T-helper 1 cell treated with Interleukin-12 subunit alpha and Interleukin-12 subunit beta and Interleukin-4 antibody, amounts not matched to agents 30 ng/mL and 1 ng/mL, for 36 hours (primary cell): ENCODE results near the gene FBRSL1. TPM values are rescaled to one million over a fixed set of nuclear protein-coding genes. Genes with fewer than 3 reads are reported as not detected.
"Not testable (repeated sequence)": the region's sequence is repeated elsewhere in the genome, so short reads cannot be mapped to it uniquely, and the experiment has no call there.

Experiments used
- intact Hi-C: fragments of 100-400 bp; cut with micrococcal nuclease; formaldehyde crosslinking; loops from one replicate; pipeline ENCODE4 v1.15.1; 2024
- total RNA-seq: library from RNA; stranded (reverse); gene quantifications from 2 replicates; pipeline ENCODE4 v1.2.3, GENCODE V29; 2022

The FBRSL1 gene
- total RNA-seq, result 47.8 and 56.2 TPM in 2 replicates

DNA sequence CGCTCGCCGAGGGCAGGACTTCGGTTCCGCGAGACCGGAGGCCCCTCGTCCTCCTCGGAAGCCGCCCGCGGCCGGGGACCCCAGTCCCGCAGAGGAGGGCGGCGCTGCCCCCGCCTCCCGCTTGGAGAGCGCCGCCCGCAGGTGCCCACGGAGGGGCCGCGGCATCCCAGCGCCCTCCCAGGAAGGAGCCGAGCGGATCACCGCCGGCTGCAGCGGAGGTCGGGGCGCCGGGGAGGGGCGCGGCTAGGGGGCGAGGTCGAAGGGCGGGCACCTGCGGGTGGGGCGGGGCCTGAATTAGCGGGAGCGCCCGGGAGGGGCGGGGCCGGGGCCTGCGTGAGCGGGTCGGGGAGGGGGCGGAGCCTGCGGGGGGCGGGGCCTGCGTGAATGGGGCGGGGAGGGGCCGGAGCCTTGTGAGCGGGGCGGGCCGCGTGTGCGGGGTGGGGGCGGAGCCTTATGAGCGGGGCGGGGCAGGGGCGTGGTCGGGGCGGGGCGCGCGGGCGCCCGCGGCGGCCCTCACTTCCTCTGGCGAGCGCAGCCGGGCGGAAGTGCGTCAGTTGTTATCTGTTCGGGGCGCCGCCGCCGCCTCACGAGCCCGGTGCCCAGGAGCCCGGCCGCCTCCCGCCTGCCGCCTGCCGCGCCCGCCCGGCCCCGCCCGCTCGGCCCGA, at the start of gene FBRSL1:
FBRSL1 (plus strand) TSS at position 550 of the 665 bp plus-strand sequence.
- intact Hi-C loops, result loop anchor here (1.0 to 5.0 kb wide), 10 partner anchors 44 to 641 kb away; partner anchors contain the start of genes DDX51, EP400, GOLGA3 and NOC4L

DNA sequence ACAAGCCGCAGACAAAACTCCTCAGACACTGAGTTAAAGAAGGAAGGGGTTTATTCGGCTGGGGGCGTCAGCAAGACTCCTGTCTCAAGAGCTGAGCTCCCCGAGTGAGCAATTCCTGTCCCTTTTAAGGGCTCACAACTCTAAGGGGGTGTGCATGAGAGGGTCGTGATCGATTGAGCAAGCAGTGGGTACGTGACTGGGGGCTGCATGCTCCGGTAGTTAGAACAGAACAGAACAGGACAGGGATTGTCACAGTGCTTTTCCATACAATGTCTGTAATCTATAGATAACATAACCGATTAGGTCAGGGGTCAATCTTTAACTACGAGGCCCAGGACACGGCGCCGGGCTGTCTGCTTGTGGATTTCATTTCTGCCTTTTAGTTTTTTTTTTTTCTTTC, 49.5 kb upstream of the FBRSL1 start:
- intact Hi-C loops, result not testable (repeated sequence)

DNA sequence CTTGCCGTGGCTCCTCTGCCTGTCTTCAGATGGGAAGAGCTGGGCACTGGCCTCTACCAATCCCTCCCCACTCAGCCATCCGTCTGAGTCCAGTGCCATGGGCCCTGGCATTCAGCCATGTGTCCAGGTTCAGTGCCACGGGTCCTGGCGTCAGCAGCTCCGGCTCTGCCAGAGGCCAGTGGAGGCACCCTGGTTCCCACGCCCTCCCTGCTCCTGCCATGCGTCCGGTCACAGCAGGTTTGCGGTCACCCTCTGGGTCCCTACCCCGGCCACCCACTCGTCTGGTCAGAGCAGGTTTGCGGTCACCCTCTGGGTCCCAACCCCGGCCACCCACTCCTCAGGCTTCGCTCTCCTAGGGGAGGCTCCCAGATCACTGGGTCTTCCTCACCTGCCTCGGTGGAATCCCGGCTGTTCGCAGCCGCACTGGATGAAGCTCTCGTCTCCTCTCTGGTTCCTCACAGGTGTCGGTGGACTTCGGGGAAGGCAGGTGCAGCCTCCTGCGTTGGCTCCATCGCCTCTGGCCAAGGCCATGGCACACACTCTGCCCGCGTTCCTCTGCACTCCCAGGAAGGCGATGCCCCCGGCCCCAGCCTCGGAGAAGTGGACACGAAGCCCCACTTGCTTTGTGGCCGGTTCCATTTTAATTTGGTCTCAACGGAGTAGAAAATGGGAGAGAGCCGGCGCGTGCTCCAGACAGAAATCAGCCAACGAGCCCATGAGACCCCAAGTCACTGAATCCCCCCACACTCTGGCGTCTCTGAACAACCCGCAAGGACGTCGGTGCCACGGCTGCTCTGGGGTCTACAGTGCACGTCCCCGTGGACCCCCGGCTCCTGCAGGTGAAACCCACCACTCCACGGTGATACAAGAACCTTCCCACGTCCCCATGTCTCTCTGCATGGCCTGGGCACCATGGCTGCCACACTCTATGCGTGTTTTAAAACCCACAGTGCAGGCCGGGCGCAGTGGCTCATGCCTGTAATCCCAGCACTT, 47.8 kb upstream of the FBRSL1 start:
- intact Hi-C loops, result no loop called here

DNA sequence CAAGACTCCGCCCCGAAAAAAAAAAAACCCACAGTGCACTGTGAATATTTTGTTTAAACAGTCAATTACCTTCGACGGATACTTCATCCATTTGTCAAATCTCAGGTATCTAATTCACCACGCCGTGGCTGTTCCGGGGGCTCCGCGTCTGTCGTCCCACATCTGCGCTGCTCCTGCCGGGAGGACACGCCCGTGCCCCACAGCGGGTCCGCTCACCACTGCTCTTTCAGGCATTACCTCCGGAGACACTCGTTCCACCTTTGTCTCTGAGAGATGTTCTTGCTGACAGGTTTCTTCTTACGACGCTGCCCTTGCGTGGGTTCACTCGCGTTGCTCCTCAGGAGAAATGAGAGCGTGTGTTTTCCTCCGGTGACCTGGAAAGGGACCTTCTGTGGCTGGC, 46.9 kb upstream of the FBRSL1 start:
- intact Hi-C loops, result no loop called here

DNA sequence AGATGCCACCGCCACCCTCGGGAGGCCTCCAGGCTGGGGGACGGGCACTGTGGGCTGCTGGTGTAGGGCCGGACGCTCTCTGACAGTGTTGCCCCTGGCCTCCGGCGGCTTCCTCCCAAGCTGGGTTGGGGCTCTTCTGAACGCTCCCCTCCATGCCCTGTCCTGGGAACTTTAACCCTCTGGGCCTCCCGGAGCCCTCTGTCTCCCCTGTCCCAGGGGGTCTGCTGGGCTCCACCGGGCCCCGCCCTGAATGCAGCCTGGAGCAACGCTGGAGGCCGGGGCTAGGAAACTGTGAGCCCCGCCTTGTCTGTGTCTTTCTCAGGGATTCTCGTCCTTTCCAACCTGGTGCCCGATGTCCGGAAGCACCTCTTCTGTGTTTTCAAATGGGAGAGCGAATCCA, 45.7 kb upstream of the FBRSL1 start:
- intact Hi-C loops, result no loop called here

DNA sequence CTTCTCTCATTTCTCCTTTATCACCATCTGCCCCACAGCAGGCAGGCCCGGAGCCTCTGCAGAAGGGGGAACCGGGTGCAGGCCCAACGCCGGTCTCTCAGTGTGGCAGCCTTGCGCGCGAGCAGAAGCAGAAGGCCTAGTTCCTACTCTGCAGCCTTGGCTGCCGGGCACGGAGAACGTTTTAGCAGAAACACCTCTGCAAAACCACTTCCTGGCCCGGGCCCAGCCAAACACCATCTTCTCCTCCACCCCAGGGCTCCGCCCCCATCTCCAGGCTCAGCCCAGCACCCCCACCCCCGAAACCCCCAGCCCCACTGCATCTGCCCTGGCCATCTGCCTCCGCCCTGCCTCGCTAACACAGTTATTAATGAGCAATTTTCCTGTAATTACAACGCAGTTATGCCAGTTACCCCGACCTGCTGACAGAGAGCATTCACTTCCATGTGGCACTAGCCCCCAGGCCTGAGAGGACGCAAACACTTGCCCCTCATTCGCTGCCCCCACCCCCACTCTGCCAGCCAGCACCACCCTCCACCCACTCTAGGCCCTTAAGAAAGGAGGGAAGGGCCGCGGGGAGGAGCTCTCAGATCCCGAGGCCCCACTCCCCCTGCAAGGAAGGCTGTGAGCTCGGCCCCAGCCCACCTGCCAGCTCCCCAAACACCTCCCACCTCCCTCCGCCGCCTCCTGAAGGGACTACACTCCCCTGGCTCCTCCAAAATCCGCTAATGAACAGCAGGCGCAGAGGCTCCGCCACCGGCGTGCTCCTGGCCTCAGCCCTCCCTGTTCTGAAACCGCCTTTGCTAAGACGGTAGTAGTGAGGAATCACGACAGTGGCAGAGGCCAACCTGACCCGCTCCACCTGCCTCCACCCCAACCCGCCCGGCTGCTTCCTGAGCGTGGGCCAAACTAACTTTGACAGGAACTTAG, 44.7 kb upstream of the FBRSL1 start:
- intact Hi-C loops, result loop anchor here (1.0 kb wide), 4 partner anchors 8 to 361 kb away; no protein-coding TSS in a partner anchor

DNA sequence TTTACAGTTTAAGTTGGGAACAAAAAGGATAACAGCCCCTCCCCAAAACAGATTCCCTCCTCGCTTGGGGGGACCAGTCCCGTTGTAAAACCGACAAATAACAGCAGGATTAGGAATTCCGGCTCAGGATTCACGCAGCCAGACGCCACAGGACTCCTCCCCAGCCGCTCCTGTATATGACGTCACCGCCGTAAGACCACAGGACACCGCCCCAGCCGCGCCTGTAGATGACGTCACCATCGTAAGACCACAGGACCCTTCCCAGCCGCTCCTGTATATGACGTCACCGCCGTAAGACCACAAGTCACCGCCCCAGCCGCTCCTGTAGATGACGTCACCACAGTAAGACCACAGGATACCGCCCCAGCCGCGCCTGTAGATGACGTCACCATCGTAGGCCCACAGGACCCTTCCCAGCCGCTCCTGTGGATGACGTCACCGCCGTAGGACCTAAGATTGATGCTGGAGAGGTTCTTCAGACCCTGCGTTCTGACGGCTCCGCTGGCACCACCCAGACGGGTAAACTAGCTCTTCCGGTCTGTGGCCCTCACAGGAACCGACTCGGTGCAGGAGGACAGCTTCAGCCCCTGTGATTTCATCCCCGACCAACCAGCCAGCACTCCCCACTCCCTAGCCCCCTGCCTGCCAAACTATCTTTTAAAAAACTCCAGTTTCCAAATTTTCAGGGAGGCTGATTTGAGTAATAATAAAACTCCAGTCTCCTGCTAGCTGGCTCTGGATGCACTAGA, 43.9 kb upstream of the FBRSL1 start:
- intact Hi-C loops, result loop anchor here (1.0 to 2.0 kb wide), 6 partner anchors 9 to 497 kb away; partner anchors contain the start of gene EP400

DNA sequence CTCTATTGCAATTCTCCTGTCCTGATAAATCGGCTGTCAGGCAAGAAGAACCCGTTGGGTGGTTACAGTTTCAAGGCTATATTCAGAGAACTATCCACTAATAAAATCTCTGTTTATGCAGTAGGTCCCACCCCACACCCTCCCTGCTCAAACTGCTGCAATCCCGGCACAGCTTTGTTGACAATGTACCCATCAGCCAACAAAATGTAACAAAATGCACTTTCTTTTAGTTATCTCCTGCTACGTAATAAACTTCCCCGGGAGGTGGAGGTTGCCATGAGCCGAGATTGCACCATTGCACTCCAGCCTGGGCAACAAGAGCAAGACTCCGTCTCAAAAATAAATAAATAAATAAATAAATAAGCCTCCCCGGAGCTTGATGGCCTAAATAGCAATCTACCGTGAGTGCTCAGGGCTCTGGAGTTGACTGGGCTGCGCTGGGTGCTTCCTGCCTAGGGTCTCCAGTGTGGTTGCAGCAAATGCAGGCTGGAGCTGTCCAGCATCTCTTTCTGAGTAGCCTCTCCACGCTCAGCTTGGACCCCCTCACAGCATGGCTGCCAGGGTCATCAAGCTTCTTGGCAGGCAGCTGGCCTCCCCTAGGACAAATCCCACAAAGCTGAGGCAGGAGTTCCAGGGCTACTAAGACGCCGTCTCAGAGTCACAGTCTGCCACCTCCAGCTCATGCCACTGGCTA, 43.2 kb upstream of the FBRSL1 start:
- intact Hi-C loops, result loop anchor here (2.0 kb wide), 2 partner anchors 22 to 498 kb away; partner anchors contain the start of gene EP400

DNA sequence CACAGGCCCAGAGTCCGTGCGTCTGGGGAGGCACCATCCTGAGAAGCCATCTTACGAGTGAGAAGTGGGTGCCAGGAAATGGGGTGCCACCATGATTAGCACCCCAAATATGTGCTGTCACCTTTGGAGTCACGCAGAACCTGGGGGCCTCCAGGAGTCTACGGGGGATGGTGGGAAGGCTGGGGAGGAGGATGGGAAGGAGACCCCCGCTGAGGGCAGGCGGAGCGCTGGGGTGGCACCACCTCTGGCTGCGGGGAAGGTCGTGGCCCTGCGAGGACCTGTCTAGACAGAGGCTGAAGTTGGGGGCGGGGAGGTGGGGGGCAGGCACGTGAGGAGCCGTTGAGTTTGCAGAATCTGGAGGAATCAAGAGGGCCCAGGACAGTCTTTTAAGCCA, 42.6 kb upstream of the FBRSL1 start:
- intact Hi-C loops, result loop anchor here (2.0 kb wide), 2 partner anchors 21 to 499 kb away; partner anchors contain the start of gene EP400

DNA sequence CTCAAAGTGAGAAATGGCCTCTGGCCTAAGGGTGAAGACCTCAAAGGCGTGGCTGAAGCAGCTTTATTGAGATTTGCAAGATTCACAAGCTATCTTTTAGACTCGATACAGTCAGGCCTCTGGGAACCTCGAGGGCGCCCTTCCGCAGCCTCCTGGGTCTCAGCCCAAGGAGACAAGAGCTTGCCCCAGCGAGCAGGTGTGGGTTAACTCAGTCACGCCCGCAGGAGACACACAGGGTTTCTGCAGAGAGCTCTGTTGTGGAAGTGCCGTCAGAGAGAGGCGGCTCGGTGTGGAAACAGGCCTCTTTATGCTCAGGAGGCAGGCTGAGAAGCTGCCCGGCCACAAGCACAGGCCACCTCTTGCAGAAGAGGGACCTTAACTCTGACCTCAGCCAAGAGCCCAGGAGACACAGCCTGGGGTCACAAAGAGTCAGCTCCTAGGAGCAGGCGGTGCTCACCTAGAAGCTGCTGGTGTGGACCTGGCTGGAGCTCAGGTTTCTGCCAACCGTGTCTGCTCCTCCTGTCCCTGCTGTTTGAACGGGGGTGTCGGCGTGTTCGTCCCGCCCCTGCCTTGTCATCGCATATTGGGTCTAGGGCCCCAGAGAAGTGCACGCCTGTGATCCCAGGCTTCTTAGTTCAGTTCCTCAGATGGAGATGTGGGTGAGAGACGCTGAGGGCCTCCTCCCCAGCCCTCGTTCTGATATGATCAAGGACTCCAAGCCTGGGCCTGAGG, 42.1 kb upstream of the FBRSL1 start:
- intact Hi-C loops, result loop anchor here (2.0 kb wide), 2 partner anchors 21 to 499 kb away; partner anchors contain the start of gene EP400

DNA sequence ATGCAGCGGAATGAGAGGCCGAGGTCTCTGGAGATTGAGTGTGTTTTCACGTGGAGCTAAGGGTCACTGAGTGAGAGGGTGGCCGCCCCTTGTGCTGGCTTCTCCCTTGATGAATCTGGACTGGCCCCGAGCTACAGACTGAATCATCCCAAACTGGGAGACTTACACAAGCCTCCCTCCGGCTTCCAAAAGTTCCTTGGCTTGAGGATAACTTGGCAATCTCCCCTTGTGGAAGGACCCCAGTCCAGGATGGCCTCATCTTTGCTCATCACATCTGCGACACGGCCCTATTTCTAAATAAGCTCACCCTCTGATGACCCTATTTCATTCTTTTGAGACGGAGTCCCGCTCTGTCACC, 41.5 kb upstream of the FBRSL1 start:
- intact Hi-C loops, result no loop called here

DNA sequence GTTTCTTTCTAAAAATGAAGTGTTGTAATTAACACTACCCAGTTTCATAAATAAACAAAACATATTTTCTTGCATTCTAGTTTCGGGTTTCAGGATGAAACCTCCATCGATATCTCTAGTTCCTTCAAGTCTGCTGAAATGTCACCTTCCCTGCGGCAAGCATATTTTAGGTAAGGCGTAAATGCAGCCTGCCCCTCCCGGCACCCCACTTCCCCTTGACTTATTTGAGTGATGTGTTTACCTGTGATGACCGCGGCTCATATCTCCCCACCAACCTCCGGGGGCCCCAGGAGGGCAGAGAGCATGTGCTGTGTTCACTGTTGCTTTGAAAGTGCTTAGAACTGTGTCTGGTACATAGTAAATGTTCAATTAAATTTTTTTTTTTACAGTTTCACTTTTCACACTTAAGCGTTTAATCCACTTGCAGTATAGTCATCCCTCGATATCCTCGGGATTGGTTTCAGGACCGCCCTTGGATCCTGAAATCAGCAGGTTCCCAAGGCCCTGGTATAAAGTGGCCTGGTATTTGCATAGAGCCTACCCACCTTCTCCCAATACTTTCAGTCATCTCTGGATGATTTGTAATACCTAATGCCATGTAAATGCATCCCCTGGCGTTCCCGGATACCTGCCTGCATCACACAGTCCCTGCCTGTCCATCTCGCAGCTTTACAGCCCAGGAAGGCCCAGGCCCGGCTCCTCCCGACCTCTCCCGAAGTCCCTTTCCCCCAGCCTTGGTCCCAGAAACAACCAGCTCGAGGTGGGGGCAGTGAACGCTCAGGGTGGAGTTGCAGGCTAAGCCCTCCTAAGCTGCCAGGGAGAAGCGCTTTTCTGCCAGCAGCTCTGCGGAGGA, 40.2 kb upstream of the FBRSL1 start:
- intact Hi-C loops, result no loop called here

DNA sequence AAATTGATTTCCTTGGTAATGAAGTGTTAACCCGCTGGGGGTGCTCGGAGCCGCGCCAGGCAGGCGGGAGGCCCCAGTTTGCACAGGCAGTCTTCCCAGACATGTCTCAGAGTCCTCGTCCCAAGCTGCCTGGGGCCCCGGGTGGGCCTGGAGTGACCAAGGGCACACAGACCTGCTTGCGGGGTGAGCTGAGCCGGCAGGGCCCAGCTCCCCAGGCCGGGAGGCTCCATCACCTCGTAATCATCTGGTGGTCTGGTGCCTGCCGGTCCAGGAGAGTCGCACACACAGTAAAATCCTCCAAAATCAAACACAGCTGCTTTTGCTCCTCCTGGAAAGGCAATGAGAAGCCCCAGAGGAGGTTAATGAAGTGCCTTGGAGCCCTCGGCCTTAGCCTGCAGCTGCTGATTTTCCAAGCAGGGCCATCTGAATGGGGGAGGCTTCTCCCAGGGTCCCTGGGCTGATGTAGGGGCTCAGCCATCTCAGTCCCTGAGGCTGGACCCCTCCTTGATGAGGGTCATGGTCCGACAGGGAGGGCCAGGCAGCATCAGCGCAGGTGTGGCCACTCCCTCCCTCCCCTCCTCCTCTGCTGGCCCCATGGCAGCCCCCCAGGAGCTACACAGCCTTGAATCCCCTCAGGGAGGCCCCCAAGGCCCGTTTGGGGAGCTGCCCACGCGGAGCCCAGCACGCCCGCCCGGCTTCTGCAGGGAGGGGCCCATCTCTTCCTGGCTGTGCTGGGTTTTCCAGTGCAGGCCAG, 39.4 kb upstream of the FBRSL1 start:
- intact Hi-C loops, result no loop called here

DNA sequence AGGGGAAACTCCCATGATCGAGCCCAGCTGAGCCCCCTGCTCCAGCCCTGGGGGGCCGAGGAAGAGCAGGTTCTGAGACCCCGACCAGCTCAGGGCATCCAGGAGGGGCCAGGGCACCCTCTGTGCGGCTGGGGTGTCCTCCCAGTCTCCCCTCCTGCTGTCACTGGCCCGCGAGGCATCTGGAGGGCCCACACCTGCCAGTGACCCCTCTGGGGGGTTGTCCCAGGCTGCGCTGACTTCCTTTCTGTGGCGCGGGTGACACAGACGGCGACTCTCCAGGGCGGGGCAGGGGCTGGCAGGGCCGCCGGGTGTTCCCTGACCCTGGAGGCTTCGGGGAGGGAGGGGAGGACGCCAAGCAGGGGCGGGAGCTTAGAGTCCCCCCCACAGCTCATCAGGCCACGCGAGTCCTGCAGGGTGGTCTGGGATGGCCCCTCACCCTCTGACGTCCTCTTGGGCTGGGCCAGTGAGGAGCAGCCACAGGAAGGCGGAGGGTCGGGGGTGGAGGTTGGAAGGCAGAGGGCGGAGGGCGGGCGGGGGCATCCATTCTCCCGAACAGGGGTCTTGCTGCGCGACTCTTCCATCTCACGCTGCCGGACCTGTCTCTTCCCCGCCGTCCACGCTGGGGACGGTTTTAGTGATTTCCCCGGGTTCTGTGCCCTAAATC, 38.6 kb upstream of the FBRSL1 start:
- intact Hi-C loops, result no loop called here

DNA sequence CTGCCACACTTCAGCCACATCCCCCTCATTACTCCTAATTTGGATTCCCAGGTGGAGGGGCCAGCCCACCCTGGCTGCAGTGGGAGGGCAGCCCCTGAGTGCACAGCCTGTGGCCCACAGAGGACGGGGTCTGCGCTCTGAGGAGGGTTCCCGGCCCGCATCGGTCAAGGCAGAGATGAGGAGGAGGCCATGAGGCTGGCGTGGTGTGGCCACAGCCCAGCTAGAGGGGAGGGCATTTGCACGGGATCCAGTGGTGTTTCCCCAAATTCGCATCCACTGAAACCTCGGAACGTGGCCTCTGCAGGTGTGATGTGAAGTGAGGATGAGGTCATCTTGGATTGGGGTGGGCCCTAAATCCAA, 38.1 kb upstream of the FBRSL1 start:
- intact Hi-C loops, result no loop called here

DNA sequence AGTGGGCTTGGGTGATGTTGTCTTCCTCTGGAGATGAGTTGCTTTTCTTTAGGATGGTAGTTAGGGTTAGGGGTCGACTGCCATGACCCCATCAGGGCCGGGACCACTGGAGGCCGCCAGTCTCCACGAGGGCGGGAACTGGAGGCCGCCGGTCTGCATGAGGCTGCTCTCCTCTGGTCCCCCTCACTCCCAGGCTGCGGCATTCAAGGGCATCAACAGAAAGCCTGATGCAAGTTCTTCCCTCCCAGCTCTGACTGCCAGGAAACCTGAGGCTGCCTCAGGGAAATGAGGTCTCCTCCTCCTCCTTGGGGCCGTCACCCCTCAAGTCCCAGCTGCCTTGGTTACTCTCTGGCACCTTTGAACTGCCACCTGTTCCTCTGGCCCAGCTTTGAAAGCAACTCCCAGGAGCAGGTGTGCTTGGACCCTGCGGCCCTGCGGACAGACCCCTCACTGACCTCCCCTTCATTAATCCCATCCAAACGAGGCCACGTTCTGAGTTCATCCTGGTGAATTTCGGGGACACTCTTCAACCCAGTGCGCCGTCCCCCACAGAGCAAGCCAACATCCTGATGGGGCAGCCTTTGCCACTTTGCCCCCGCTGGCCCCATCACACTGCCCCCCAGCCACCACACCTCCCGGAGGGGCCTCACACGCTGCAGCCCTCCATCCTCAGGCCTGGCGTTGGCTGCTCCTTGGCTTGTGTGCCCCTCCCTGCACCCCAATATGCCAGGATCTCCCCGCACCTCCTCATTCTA, 37.2 kb upstream of the FBRSL1 start:
- intact Hi-C loops, result no loop called here
